HFFc6 (cell line): ENCODE data around the gene CD177. TPM values are rescaled to one million over a fixed set of nuclear protein-coding genes. Genes with fewer than 3 reads are reported as not detected.

Source experiments
- DNase-seq: peaks from one replicate; pipeline ENCODE4 v3.0.0-alpha.2; 2018
- H3K27ac Mint-ChIP-seq: 2 replicates; pipeline ENCODE4 v1.8.0; 2020; ENCODE audit warnings: mild to moderate bottlenecking, mixed read lengths
- H3K27me3 Mint-ChIP-seq: 2 replicates; pipeline ENCODE4 v1.8.0; 2021; ENCODE audit warnings: mild to moderate bottlenecking, moderate library complexity, mixed read lengths; ENCODE audit not compliant: insufficient read depth
- H3K36me3 Mint-ChIP-seq: 2 replicates; pipeline ENCODE4 v1.8.0; 2021; ENCODE audit warnings: low read depth, mixed read lengths
- H3K4me1 Mint-ChIP-seq: 2 replicates; pipeline ENCODE4 v1.8.0; 2020; ENCODE audit warnings: low read depth, mixed read lengths
- H3K4me3 Mint-ChIP-seq: 2 replicates; pipeline ENCODE4 v1.8.0; 2020; ENCODE audit warnings: mild to moderate bottlenecking, moderate library complexity, mixed read lengths
- H3K9me3 Mint-ChIP-seq: 2 replicates; pipeline ENCODE4 v1.8.0; 2020; ENCODE audit warnings: mild to moderate bottlenecking, mixed read lengths
- long read RNA-seq: library from polyadenylated mRNA; unstranded; transcript quantifications from one replicate; pipeline ENCODE4 v2.0.0, GENCODE V29; 2019
- total RNA-seq, 6 experiments: library from RNA; stranded (reverse); fragmentation: NEBNext Ultra II Directional; extraction: Animal tissue kit (Norgen Biotek cat#: 25700); gene quantifications; 2 replicates in 1 of 6; 3 replicates in 5 of 6; pipeline ENCODE4 v1.2.3, GENCODE V29; 2021
- TF ChIP-seq, protein P1 (sequence below): fragments of 200-600 bp; sonication (generic); IDR thresholded peaks from 2 replicates; pipeline ENCODE4 v1.5.0; 2021; ENCODE audit warnings: antibody characterized with exemption, mild to moderate bottlenecking

CD177 gene, protein sequence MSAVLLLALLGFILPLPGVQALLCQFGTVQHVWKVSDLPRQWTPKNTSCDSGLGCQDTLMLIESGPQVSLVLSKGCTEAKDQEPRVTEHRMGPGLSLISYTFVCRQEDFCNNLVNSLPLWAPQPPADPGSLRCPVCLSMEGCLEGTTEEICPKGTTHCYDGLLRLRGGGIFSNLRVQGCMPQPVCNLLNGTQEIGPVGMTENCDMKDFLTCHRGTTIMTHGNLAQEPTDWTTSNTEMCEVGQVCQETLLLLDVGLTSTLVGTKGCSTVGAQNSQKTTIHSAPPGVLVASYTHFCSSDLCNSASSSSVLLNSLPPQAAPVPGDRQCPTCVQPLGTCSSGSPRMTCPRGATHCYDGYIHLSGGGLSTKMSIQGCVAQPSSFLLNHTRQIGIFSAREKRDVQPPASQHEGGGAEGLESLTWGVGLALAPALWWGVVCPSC
- total RNA-seq: under 1 TPM; 0.54 to 1.00 (median 0.71) TPM
- long read RNA-seq: 0 reads

DNA sequence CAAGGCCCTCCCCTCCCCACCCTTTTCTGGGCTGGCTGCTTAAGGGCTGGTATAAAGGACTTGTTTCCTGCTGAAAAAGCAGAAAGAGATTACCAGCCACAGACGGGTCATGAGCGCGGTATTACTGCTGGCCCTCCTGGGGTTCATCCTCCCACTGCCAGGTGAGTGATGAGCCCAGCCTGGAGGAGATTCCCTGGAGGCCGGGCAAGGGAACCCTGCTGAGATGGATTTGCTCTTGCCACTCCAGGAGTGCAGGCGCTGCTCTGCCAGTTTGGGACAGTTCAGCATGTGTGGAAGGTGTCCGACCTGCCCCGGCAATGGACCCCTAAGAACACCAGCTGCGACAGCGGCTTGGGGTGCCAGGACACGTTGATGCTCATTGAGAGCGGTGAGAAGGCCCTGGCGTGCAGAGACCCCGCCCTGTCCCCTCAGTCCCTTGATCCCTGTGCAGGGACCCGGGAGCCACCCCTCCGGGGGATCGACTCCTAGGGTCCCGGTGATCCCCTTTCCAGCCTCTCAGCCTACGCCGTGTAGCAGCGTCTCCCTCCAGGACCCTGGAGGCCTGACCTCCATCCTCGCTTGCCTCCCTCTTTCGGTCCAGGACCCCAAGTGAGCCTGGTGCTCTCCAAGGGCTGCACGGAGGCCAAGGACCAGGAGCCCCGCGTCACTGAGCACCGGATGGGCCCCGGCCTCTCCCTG is at the start of gene CD177:
Gene CD177 (plus strand): TSS at position 81 of the 699 bp plus-strand sequence. CDS start 29 bp downstream, at position 110.
- H3K27me3 Mint-ChIP-seq: peaks cover 24% of the 10 kb centered on the region

DNA sequence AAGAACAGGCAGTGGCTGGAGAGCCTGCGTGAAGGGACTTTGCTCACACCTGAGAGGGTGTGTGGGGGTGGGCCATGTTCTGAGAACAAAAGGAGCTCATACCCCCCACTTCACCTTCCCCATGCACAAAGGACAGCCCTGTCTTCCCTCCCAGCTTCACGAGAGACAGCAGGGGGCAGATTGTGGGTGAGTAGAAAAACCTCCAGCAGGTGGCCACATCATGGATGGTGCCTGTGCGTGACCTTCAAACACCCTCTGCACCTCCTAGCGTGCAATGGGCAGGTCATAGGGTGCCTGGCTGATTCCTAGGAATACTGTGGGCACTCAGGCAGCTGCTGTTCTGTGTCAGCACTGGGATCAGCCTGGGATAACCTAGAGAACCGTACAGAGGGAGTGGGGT is 47.8 kb upstream of the CD177 start:
- Mint-ChIP-seq H3K36me3 (peaks cover 14% of the 10 kb centered on the region), H3K9me3 (peaks cover 10% of the 10 kb centered on the region), H3K4me3 (no peak overlapping the region), H3K27me3 (peaks cover 7% of the 10 kb centered on the region; the same call in 1 of the 2 replicates), H3K27ac (no peak overlapping the region), H3K4me1 (peaks cover 37% of the 10 kb centered on the region)
- TF ChIP-seq, protein P1, sequence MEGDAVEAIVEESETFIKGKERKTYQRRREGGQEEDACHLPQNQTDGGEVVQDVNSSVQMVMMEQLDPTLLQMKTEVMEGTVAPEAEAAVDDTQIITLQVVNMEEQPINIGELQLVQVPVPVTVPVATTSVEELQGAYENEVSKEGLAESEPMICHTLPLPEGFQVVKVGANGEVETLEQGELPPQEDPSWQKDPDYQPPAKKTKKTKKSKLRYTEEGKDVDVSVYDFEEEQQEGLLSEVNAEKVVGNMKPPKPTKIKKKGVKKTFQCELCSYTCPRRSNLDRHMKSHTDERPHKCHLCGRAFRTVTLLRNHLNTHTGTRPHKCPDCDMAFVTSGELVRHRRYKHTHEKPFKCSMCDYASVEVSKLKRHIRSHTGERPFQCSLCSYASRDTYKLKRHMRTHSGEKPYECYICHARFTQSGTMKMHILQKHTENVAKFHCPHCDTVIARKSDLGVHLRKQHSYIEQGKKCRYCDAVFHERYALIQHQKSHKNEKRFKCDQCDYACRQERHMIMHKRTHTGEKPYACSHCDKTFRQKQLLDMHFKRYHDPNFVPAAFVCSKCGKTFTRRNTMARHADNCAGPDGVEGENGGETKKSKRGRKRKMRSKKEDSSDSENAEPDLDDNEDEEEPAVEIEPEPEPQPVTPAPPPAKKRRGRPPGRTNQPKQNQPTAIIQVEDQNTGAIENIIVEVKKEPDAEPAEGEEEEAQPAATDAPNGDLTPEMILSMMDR: peak; percentile 54
- DNase-seq: no peak

More for the DNA sequence above, at the start of gene CD177:
- H3K27ac Mint-ChIP-seq: no peak within 1 kb of the TSS
- H3K4me1 Mint-ChIP-seq: 0 out of 2 replicates have a peak, but pooled peaks cover 5% of the 10 kb centered on the region
- H3K9me3 Mint-ChIP-seq: no peaks in the 10 kb centered on the region
- TF ChIP-seq, protein P1: no peak
- no peak for DNase-seq
- no peak within 1 kb of the TSS for H3K4me3 Mint-ChIP-seq
- H3K36me3 Mint-ChIP-seq: peaks cover 5% of the 10 kb centered on the region; the same call in 1 of the 2 replicates

DNA sequence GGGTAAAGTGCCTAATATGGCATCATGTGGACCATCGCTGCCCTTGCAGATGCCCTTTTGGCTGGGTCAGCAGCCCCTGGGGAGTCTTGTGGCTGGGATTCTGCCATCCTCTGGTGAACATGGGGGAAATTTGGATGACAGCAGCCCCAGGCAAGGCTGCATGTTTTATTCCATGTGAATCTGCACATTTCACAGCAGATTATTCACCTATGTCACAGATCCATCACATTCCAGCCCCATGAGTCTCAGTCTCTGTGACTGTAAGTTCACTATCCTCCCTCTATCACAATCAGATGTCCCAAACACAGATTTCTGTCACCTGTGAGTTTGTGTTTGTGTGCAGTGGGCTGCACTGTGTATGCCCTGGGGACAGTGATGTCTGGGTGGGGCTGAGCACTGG is 47.4 kb upstream of the CD177 start:
- TF ChIP-seq, protein P1: no peak; the same call in 1 of the 2 replicates
- Mint-ChIP-seq H3K4me1 (peaks cover 36% of the 10 kb centered on the region), H3K4me3 (no peak overlapping the region), H3K36me3 (peaks cover 14% of the 10 kb centered on the region), H3K27me3 (peaks cover 6% of the 10 kb centered on the region; the same call in 1 of the 2 replicates), H3K27ac (no peak overlapping the region), H3K9me3 (peaks cover 10% of the 10 kb centered on the region)
- peak; percentile 37 for DNase-seq

DNA sequence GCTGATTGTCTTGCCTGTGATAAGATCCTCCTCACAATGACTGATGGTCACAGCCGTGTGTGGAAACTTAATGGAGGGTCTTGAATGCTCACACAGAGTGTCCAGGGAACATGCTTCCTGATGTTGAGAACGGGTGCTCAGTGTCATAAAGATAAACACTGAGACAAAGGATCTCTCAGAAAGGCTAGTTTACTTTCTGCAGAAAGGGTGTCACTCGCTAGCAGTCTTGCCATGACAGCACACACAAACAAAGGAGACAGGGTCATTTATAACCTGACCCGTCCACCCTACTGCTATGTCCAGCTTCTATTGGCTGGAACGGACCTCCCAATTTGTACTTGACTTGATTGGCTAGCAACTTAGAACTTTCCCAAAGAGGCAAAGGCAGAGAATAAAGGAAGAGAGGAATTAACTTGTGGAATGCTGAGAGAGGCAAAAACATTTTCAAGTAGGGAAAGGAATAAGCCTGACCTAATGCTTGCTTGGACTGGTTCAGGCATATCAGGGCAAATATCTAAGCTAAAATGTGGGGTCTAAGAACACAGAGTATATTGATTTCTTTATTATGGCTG is 45.2 kb upstream of the CD177 start:
- Mint-ChIP-seq H3K36me3 (peaks cover 14% of the 10 kb centered on the region), H3K27ac (no peak overlapping the region), H3K9me3 (peaks cover 10% of the 10 kb centered on the region), H3K4me1 (peaks cover 48% of the 10 kb centered on the region), H3K4me3 (no peak overlapping the region), H3K27me3 (peaks cover 6% of the 10 kb centered on the region)
- TF ChIP-seq, protein P1: no peak
- no peak for DNase-seq

DNA sequence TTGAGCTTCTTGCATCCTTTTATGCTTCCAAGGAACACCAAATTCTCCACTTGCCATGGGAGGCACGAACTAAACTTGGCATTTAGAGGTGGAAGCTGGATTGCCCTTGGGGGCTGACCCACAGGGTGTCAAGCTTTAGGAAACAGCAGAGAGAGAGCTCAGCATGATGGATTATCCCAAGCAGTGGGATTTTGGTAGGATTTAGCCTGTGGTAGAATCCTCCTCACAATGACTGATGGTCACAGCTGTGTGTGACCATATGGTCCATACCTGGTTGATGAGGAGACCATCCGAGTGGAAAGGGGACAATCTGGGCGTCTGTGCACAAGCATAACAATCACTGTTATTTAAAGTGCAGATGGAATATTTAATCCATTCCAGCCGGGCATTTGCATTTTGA is 44.0 kb upstream of the CD177 start:
- Mint-ChIP-seq H3K27me3 (peaks cover 4% of the 10 kb centered on the region), H3K4me1 (peaks cover 48% of the 10 kb centered on the region), H3K36me3 (peaks cover 14% of the 10 kb centered on the region), H3K9me3 (peaks cover 10% of the 10 kb centered on the region), H3K4me3 (no peak overlapping the region), H3K27ac (no peak overlapping the region)
- TF ChIP-seq, protein P1: no peak
- no peak for DNase-seq
